Cardiac muscle cell (in vitro differentiated cells and primary cell): ENCODE measurements around the gene ERBB3. TPM values are rescaled to one million over a fixed set of nuclear protein-coding genes. Genes with fewer than 3 reads are reported as not detected.

ENCODE experiments used
- DNase-seq, 2 donors: peaks; one replicate each; pipeline versions ENCODE4 v3.0.0 to v3.0.0-alpha.2; 2010 to 2017; ENCODE audit warnings: low read depth in 1 of 2, low spot score in 1 of 2
- H3K27ac ChIP-seq: fragments of 200-600 bp; sonication (generic); 2 replicates; pipeline ENCODE4 v1.5.1; 2016
- H3K27me3 ChIP-seq: fragments of 200-600 bp; sonication (generic); 2 replicates; pipeline ENCODE4 v1.6.0; 2016; ENCODE audit warnings: control low read depth
- H3K36me3 ChIP-seq: fragments of 200-600 bp; sonication (generic); 2 replicates; pipeline ENCODE4 v1.5.1; 2016; ENCODE audit warnings: control low read depth
- H3K4me1 ChIP-seq: fragments of 200-600 bp; sonication (generic); 2 replicates; pipeline ENCODE4 v1.8.1; 2017; ENCODE audit warnings: low read depth, mild to moderate bottlenecking, mixed run types
- H3K4me3 ChIP-seq: fragments of 200-600 bp; sonication (generic); 2 replicates; pipeline ENCODE4 v1.5.1; 2016; ENCODE audit warnings: mild to moderate bottlenecking
- H3K9me3 ChIP-seq: fragments of 200-600 bp; sonication (generic); 2 replicates; pipeline ENCODE4 v1.5.1; 2017; ENCODE audit warnings: low read depth, mild to moderate bottlenecking, control low read depth
- CTCF ChIP-seq: IDR thresholded peaks from 2 replicates; pipeline ENCODE4 v1.5.1; 2012; ENCODE audit warnings: low read depth, mild to moderate bottlenecking, low read length
- polyA plus RNA-seq: library from polyadenylated mRNA; unstranded; fragments of >200 nt; fragmentation: Nextera tagmentation; extraction: Ambion mirVana; gene quantifications from 2 replicates; pipeline ENCODE4 v1.2.1, GENCODE V29; 2016
- total RNA-seq: library from RNA; depleted of rRNA; stranded (reverse); fragments of >200 nt; gene quantifications from 2 replicates; pipeline ENCODE4 v1.2.3, GENCODE V29; 2016

Gene ERBB3
- 22.0 and 26.6 TPM in 2 replicates for total RNA-seq
- polyA plus RNA-seq = 10.5 and 21.0 TPM in 2 replicates

DNA sequence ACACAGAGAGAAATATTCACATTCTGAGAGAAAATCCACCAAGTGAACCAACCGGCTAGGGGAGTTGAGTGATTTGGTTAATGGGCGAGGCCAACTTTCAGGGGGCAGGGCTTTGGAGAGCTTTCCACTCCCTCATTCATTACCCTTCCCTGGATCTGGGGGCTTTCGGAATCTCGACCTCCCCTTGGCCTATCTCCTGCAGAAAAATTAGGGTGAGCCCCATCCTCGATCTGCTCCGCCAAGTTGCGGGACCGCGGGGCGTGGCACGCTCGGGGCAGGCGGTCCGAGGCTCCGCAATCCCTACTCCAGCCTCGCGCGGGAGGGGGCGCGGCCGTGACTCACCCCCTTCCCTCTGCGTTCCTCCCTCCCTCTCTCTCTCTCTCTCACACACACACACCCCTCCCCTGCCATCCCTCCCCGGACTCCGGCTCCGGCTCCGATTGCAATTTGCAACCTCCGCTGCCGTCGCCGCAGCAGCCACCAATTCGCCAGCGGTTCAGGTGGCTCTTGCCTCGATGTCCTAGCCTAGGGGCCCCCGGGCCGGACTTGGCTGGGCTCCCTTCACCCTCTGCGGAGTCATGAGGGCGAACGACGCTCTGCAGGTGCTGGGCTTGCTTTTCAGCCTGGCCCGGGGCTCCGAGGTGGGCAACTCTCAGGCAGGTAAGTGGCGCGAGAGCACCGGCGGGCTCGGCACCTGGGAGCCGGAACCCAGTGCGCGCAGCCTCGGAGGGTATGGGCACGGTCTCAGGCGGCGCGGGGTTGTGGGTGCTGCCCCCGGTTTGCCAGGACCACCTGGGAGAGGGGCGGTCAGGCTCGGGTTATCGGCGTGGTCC, at the start of gene ERBB3:
Gene ERBB3 (plus strand): TSS at position 443 of the 833 bp plus-strand sequence. CDS start 136 bp downstream, at position 579.
- Histone ChIP-seq H3K36me3 (no peaks in the 10 kb centered on the region), H3K9me3 (no peaks in the 10 kb centered on the region), H3K4me3 (peak within 1 kb of the TSS; percentile 43), H3K27ac (peak within 1 kb of the TSS; percentile 63), H3K27me3 (no peaks in the 10 kb centered on the region), H3K4me1 (peaks cover 22% of the 10 kb centered on the region)
- DNase-seq = peak; percentile 81 to 82
- no peak for TF ChIP-seq CTCF

DNA sequence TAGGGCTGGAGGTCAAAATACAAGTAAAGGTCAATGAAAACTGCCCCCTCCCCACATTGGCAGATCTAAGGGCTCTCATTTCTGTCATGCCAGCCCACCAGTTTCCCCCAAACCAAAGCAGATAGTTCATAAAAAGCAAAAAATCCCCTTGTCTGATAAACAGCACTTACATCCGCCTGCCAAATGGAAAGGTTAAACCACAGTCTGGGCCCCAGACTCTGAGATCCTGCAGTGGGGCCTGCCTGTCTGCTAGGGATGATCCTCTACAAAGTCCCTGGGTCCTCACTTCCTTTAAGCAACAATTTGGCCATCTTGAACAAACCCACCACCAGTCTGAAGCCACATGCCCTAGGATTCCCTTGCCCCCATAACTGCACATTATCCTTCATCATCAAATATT, 48.0 kb upstream of the ERBB3 start:
- no peaks in the 10 kb centered on the region for H3K27me3 ChIP-seq
- H3K9me3 ChIP-seq = no peaks in the 10 kb centered on the region
- H3K27ac ChIP-seq = no peak overlapping the region
- H3K4me1 ChIP-seq = no peaks in the 10 kb centered on the region
- peaks cover 74% of the 10 kb centered on the region for H3K36me3 ChIP-seq
- no peak for DNase-seq
- no peak for TF ChIP-seq CTCF
- H3K4me3 ChIP-seq = no peak overlapping the region

- Histone ChIP-seq H3K36me3 (peaks cover 60% of the 10 kb centered on the region), H3K27me3 (no peaks in the 10 kb centered on the region)
- TF ChIP-seq CTCF = no peak
These were observed 45.2 kb upstream of the ERBB3 start for GRCh38 chr12:56034586-56035332.

DNA sequence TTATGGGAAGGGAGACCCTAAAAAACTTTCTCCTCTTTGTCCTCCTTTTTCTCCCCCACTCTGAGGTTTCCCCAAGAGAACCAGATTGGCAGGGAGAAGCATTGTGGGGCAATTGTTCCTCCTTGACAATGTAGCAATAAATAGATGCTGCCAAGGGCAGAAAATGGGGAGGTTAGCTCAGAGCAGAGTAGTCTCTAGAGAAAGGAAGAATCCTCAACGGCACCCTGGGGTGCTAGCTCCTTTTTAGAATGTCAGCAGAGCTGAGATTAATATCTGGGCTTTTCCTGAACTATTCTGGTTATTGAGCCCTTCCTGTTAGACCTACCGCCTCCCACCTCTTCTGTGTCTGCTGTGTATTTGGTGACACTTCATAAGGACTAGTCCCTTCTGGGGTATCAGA, 42.8 kb upstream of the ERBB3 start:
- peaks cover 42% of the 10 kb centered on the region for H3K36me3 ChIP-seq
- no peak overlapping the region for H3K4me3 ChIP-seq
- no peaks in the 10 kb centered on the region for H3K9me3 ChIP-seq
- DNase-seq = no peak
- TF ChIP-seq CTCF = no peak
- no peaks in the 10 kb centered on the region for H3K27me3 ChIP-seq
- peaks cover 7% of the 10 kb centered on the region for H3K4me1 ChIP-seq
- H3K27ac ChIP-seq = peak overlapping the region; percentile 62

More at GRCh38 chr12:56034586-56035332, 45.2 kb upstream of the ERBB3 start:
- Histone ChIP-seq H3K4me3 (no peak overlapping the region), H3K4me1 (no peaks in the 10 kb centered on the region), H3K9me3 (no peaks in the 10 kb centered on the region), H3K27ac (no peak overlapping the region)
- DNase-seq = no peak

DNA sequence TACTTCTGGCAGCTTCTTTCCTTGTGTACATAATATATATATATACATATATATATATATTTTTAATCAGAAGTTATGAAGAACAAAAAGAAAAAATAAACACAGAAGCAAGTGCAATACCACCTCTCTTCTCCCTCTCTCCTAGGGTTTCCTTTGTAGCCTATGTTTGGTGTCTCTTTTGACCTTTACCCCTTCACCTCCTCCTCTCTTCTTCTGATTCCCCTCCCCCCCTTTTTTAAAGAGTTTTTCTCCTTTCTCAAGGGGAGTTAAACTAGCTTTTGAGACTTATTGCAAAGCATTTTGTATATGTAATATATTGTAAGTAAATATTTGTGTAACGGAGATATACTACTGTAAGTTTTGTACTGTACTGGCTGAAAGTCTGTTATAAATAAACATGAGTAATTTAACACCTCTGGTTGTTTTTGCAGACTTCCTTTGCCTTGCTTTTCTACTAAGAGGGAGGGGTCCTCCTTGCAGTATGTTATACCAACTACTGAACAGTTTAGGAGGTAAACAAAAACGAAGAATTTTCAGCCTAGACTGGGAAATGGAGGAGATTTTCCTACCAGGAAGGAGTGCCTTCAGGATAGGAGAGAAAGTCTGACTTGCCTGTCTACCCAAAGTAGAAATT, 41.8 kb upstream of the ERBB3 start:
- Histone ChIP-seq H3K27me3 (no peaks in the 10 kb centered on the region), H3K36me3 (peaks cover 36% of the 10 kb centered on the region), H3K4me3 (no peak overlapping the region), H3K27ac (peak overlapping the region; percentile 26), H3K9me3 (no peaks in the 10 kb centered on the region), H3K4me1 (peaks cover 12% of the 10 kb centered on the region)
- no peak for TF ChIP-seq CTCF
- no peak for DNase-seq
